GM12878 (cell line): Measurements from ENCODE around the gene KIAA1671. TPM values are rescaled to one million over a fixed set of nuclear protein-coding genes. Genes with fewer than 3 reads are reported as not detected.

Experiments used
- ATAC-seq: fragments of 200-7000 bp; cut with Tn5 transposase; 3 replicates; pipeline ENCODE4 v1.9.1; 2020; ENCODE audit warnings: mild to moderate bottlenecking, moderate library complexity
- BruUV-seq: library from RNA; stranded (reverse); fragments of 400-500 nt; replicated peaks from 2 replicates; lab custom pipeline; 2021; lab: Mats Ljungman, UMichigan
- CTCF ChIA-PET: fragments of 300-600 bp; sonication (Branson Sonifier 250); formaldehyde crosslinking; extraction: SDS; loops from one replicate; lab custom pipeline; 2021; ENCODE audit warnings: inconsistent platforms; lab: Yijun Ruan, JAX
- POLR2A ChIA-PET: fragments of 350-600 bp; formaldehyde crosslinking; extraction: SDS; loops from one replicate; lab custom pipeline; 2021; ENCODE audit warnings: inconsistent platforms; lab: Charles Lee
- RAD21 ChIA-PET: fragments of 300-600 bp; sonication (Branson Sonifier 250); formaldehyde crosslinking; loops from one replicate; lab custom pipeline; 2023; ENCODE audit warnings: antibody characterized with exemption; ENCODE audit not compliant: unreplicated experiment; lab: Charles Lee
- SMC1A ChIA-PET: fragments of 300-600 bp; sonication (Branson Sonifier 250); formaldehyde crosslinking; loops from one replicate; lab custom pipeline; 2023; ENCODE audit not compliant: unreplicated experiment, uncharacterized antibody; lab: Charles Lee
- DNase-seq: peaks from one replicate; pipeline ENCODE4 v3.0.0-alpha.2; 2011; ENCODE audit warnings: low read depth, low spot score
- FAIRE-seq: peaks from 3 replicates; lab custom pipeline; 2011; peaks lifted over from hg19 to GRCh38; lab: Jason Lieb, UNC
- H2AFZ ChIP-seq: 2 replicates; pipeline ENCODE4 v1.6.0; 2011; ENCODE audit warnings: low read depth, low read length, control low read depth; ENCODE audit not compliant: control insufficient read depth
- H3K27ac ChIP-seq: 2 replicates; pipeline ENCODE4 v1.5.1; 2011; ENCODE audit warnings: control low read depth; ENCODE audit not compliant: control insufficient read depth, insufficient read depth
- H3K27me3 ChIP-seq, 2 experiments: replicated peaks in 1 of 2; 2 replicates each; pipeline versions ENCODE4 v1.6.0 to v1.6.1; 2011; ENCODE audit warnings: low read length in 1 of 2; ENCODE audit not compliant: control insufficient read depth in 2 of 2, insufficient read depth in 2 of 2
- H3K36me3 ChIP-seq, 2 experiments: 2 replicates each; pipeline ENCODE4 v1.5.1; 2011; ENCODE audit warnings: low read length in 1 of 2; ENCODE audit not compliant: control insufficient read depth in 2 of 2, insufficient read depth in 2 of 2
- H3K4me1 ChIP-seq: 2 replicates; pipeline ENCODE4 v1.6.1; 2011; ENCODE audit warnings: mild to moderate bottlenecking, low read length, moderate library complexity, mixed read lengths; ENCODE audit not compliant: control insufficient read depth, insufficient read depth
- H3K4me2 ChIP-seq: 2 replicates; pipeline ENCODE4 v1.6.0; 2011; ENCODE audit warnings: control low read depth; ENCODE audit not compliant: control insufficient read depth, insufficient read depth
- H3K4me3 ChIP-seq: fragments of 200-600 bp; sonication (generic); 2 replicates; pipeline ENCODE4 v1.5.1; 2016
- H3K79me2 ChIP-seq: 2 replicates; pipeline ENCODE4 v1.6.0; 2011; ENCODE audit warnings: low read length; ENCODE audit not compliant: control insufficient read depth, insufficient read depth
- H3K9ac ChIP-seq: 2 replicates; pipeline ENCODE4 v1.8.0; 2011; ENCODE audit warnings: low read length, control low read depth, mixed read lengths; ENCODE audit not compliant: control insufficient read depth, insufficient read depth
- H3K9me3 ChIP-seq: replicated peaks from 3 replicates; pipeline ENCODE4 v1.5.1; 2011; ENCODE audit warnings: mild to moderate bottlenecking, low read length; ENCODE audit not compliant: control insufficient read depth, insufficient read depth
- H4K20me1 ChIP-seq: 2 replicates; pipeline ENCODE4 v1.6.0; 2011; ENCODE audit not compliant: control insufficient read depth, insufficient read depth
- BCLAF1 ChIP-seq: fragments of 450-650 bp; IDR thresholded peaks from 2 replicates; pipeline ENCODE4 v1.6.1; 2017; ENCODE audit warnings: antibody characterized with exemption, mild to moderate bottlenecking, moderate library complexity
- E2F4 ChIP-seq: IDR thresholded peaks from 2 replicates; pipeline ENCODE4 v1.6.1; 2012; ENCODE audit warnings: low read depth, low read length, improper control_type of control experiment
- ESRRA ChIP-seq: IDR thresholded peaks from 2 replicates; pipeline ENCODE4 v1.6.1; 2012; ENCODE audit warnings: mild to moderate bottlenecking, low read length, improper control_type of control experiment
- EZH2 ChIP-seq: IDR thresholded peaks from 2 replicates; pipeline ENCODE4 v1.6.1; 2012; ENCODE audit warnings: low read depth, mild to moderate bottlenecking, control low read depth, inconsistent platforms, low read length, borderline replicate concordance; ENCODE audit not compliant: control insufficient read depth
- FOXM1 ChIP-seq: IDR thresholded peaks from 2 replicates; pipeline ENCODE4 v1.6.1; 2012; ENCODE audit warnings: low read depth, mild to moderate bottlenecking, inconsistent platforms, low read length, moderate library complexity
- HCFC1 ChIP-seq: fragments of 150-350 bp; IDR thresholded peaks from 2 replicates; pipeline ENCODE4 v1.6.1; 2014; ENCODE audit warnings: low read length
- IRF3 ChIP-seq: fragments of 450-650 bp; IDR thresholded peaks from 2 replicates; pipeline ENCODE4 v1.6.1; 2014; ENCODE audit warnings: mild to moderate bottlenecking
- KDM1A ChIP-seq: fragments of 200-600 bp; sonication (generic); IDR thresholded peaks from 2 replicates; pipeline ENCODE4 v1.6.1; 2016; ENCODE audit warnings: borderline replicate concordance
- KLF5 ChIP-seq: fragments of 450-650 bp; IDR thresholded peaks from 2 replicates; pipeline ENCODE4 v1.6.1; 2014; ENCODE audit warnings: mild to moderate bottlenecking; ENCODE audit not compliant: partially characterized antibody
- LARP7 ChIP-seq: fragments of 450-650 bp; IDR thresholded peaks from 2 replicates; pipeline ENCODE4 v1.6.1; 2017; ENCODE audit warnings: mild to moderate bottlenecking
- MLLT1 ChIP-seq: fragments of 450-650 bp; IDR thresholded peaks from 2 replicates; pipeline ENCODE4 v1.6.1; 2016; ENCODE audit warnings: mild to moderate bottlenecking
- NFYB ChIP-seq: IDR thresholded peaks from 2 replicates; pipeline ENCODE4 v1.6.1; 2011; ENCODE audit warnings: low read depth, mild to moderate bottlenecking, low read length, improper control_type of control experiment, moderate library complexity; ENCODE audit not compliant: insufficient read depth
- SRF ChIP-seq, 2 experiments: IDR thresholded peaks; 2 replicates each; pipeline ENCODE4 v1.6.1; 2011; ENCODE audit warnings: low read depth in 2 of 2, low read length in 2 of 2, mild to moderate bottlenecking in 1 of 2, moderate library complexity in 1 of 2
- YBX1 ChIP-seq: fragments of 450-650 bp; IDR thresholded peaks from 2 replicates; pipeline ENCODE4 v1.6.1; 2016; ENCODE audit warnings: antibody characterized with exemption
- ZBTB11 ChIP-seq: fragments of 450-650 bp; formaldehyde crosslinking; IDR thresholded peaks from 2 replicates; pipeline ENCODE4 v1.5.0; 2022; ENCODE audit warnings: mild to moderate bottlenecking, missing genetic modification characterization
- WGBS: methylation state at CpG from one replicate; pipeline ENCODE4 v1.1.6; 2016; ENCODE audit warnings: low lambda C conversion rate; ENCODE audit not compliant: insufficient replicate concordance, insufficient coverage; ENCODE audit errors: missing lambda C conversion rate; 5-methylcytosine and 5-hydroxymethylcytosine counted together
- in situ Hi-C: fragments of 300-500 bp; cut with MboI; formaldehyde crosslinking; loops from 9 replicates; pipeline ENCODE4 v1.14.3; 2018; ENCODE audit warnings: mixed read lengths
- intact Hi-C: fragments of 100-400 bp; cut with micrococcal nuclease; formaldehyde crosslinking; loops from one replicate; pipeline ENCODE4 v1.14.2; 2022; ENCODE audit not compliant: unreplicated experiment
- polyA plus RNA-seq, 11 experiments: library from polyadenylated mRNA; depleted of rRNA in 4 of 11; unstranded in 6 of 11; stranded (reverse) in 5 of 11; fragments of >200 nt; fragmentation: Nextera tagmentation in 4 of 11; fragmentation: Illumina TruSeq in 1 of 11; extraction: Ambion mirVana in 4 of 11; extraction: Trizol in 1 of 11; gene quantifications; 1 replicate in 1 of 11; 2 replicates in 10 of 11; pipeline versions ENCODE4 v1.2.1 to v1.2.3, GENCODE V29; 2011 to 2016; ENCODE audit warnings: inconsistent platforms in 2 of 11, missing spikeins in 2 of 11, low read depth in 1 of 11
- total RNA-seq, 4 experiments: library from RNA; depleted of rRNA in 3 of 4; stranded (reverse); fragments of >200 nt in 3 of 4; fragmentation: Illumina TruSeq in 1 of 4; extraction: Trizol in 1 of 4; gene quantifications; 2 replicates each; pipeline versions ENCODE4 v1.2.1 to v1.2.3, GENCODE V29; 2013 to 2021

The KIAA1671 gene
- total and polyA plus RNA-seq, 10 of the 15 experiments (the other 5 are each of a cell fraction or from before 2014, with no cell fraction given) = 0.05 to 2.7 (median 0.33) TPM

GRCh38 chr22:25083807-25084200 lies 131.3 kb downstream of the KIAA1671 start:
- H3K79me2 ChIP-seq = no peaks in the 10 kb centered on the region
- H3K4me1 ChIP-seq = peaks cover 22% of the 10 kb centered on the region
- no peaks in the 10 kb centered on the region for H3K27me3 ChIP-seq
- 58% methylated on average over 6 of the region's 6 CpGs for WGBS
- no peak for DNase-seq
- POLR2A ChIA-PET = interaction anchor here (0.7 kb wide), 1 partner anchor 364 kb away, joined by 7 read pairs; no protein-coding TSS in a partner anchor
- H2AFZ ChIP-seq = no peak overlapping the region
- no peak overlapping the region for H3K4me2 ChIP-seq
- H3K9me3 ChIP-seq = no peaks in the 10 kb centered on the region
- in situ Hi-C loops (loop anchor here (5.0 kb wide), 2 partner anchors 88 to 248 kb away; no protein-coding TSS in a partner anchor), intact Hi-C loops (no loop called here)
- RAD21 ChIA-PET = no interaction called here
- CTCF ChIA-PET = interaction anchor here (9.4 kb wide), 1 partner anchor 85 kb away, joined by 160 read pairs; no protein-coding TSS in a partner anchor
- H3K4me3 ChIP-seq = no peak overlapping the region
- H3K36me3 ChIP-seq = no peaks in the 10 kb centered on the region
- no peak overlapping the region for H3K9ac ChIP-seq
- ATAC-seq = no peak
- no peak overlapping the region for H3K27ac ChIP-seq
- SMC1A ChIA-PET = interaction anchor here (1.2 to 1.5 kb wide), 2 partner anchors 8 to 46 kb away, joined by 3 to 5 read pairs; no protein-coding TSS in a partner anchor
- FAIRE-seq = no peak
- no TSS peak for BruUV-seq
- H4K20me1 ChIP-seq = no peaks in the 10 kb centered on the region
- TF ChIP-seq MLLT1 (no peak), SRF (IDR thresholded peaks at IDR 0.05; ENCODE audit: low read depth in 2 of 2, low read length in 2 of 2) (no peak), NFYB (no peak), BCLAF1 (no peak), FOXM1 (no peak), LARP7 (no peak), KLF5 (no peak), HCFC1 (no peak), EZH2 (no peak), YBX1 (no peak), IRF3 (no peak), ZBTB11 (CRISPR knock-in tag) (no peak), ESRRA (no peak), E2F4 (no peak), KDM1A (no peak)
